GM23338 (cell line): ENCODE results near the gene MYLK2. TPM values are rescaled to one million over a fixed set of nuclear protein-coding genes. Genes with fewer than 3 reads are reported as not detected.
A peak's percentile ranks its signal among the peaks of the same experiment; 100 is the strongest.

Experiments used
- ATAC-seq: fragments of 200-7000 bp; cut with Tn5 transposase; 3 replicates; pipeline ENCODE4 v1.9.1; 2020
- DNase-seq: peaks from one replicate; pipeline ENCODE4 v3.0.0-alpha.2; 2015; ENCODE audit warnings: low spot score
- H2AFZ ChIP-seq: fragments of 200-600 bp; sonication (generic); 2 replicates; pipeline ENCODE4 v1.8.0; 2016; ENCODE audit warnings: antibody characterized with exemption, mild to moderate bottlenecking, moderate library complexity
- H3F3A ChIP-seq: fragments of 200-600 bp; sonication (generic); replicated peaks from 2 replicates; pipeline ENCODE4 v1.8.0; 2017; ENCODE audit warnings: antibody characterized with exemption, mixed run types, low read depth
- H3K27ac ChIP-seq: fragments of 200-600 bp; sonication (generic); 2 replicates; pipeline ENCODE4 v1.6.1; 2016; ENCODE audit warnings: low read depth
- H3K27me3 ChIP-seq: fragments of 200-600 bp; sonication (generic); 2 replicates; pipeline ENCODE4 v1.8.0; 2016; ENCODE audit warnings: mild to moderate bottlenecking, mixed run types, moderate library complexity; ENCODE audit not compliant: insufficient read depth
- H3K36me3 ChIP-seq: fragments of 200-600 bp; sonication (generic); 2 replicates; pipeline ENCODE4 v1.8.0; 2016; ENCODE audit warnings: mild to moderate bottlenecking; ENCODE audit not compliant: insufficient read depth
- H3K4me1 ChIP-seq: fragments of 200-600 bp; sonication (generic); 2 replicates; pipeline ENCODE4 v1.8.0; 2016; ENCODE audit warnings: mild to moderate bottlenecking, moderate library complexity; ENCODE audit not compliant: insufficient read depth
- H3K4me2 ChIP-seq: fragments of 200-600 bp; sonication (generic); 2 replicates; pipeline ENCODE4 v1.7.1; 2017; ENCODE audit warnings: mixed run types
- H3K4me3 ChIP-seq: fragments of 200-600 bp; sonication (generic); 2 replicates; pipeline ENCODE4 v1.6.1; 2016; ENCODE audit warnings: mixed run types
- H3K79me2 ChIP-seq: fragments of 200-600 bp; sonication (generic); replicated peaks from 2 replicates; pipeline ENCODE4 v1.8.0; 2017; ENCODE audit warnings: mild to moderate bottlenecking; ENCODE audit not compliant: insufficient read depth
- H3K9me2 ChIP-seq: fragments of 200-600 bp; sonication (generic); 2 replicates; pipeline ENCODE4 v1.8.0; 2017; ENCODE audit not compliant: insufficient read depth
- H4K20me1 ChIP-seq: fragments of 200-600 bp; sonication (generic); replicated peaks from 2 replicates; pipeline ENCODE4 v1.8.0; 2017; ENCODE audit warnings: mild to moderate bottlenecking; ENCODE audit not compliant: insufficient read depth
- H3K27ac Mint-ChIP-seq: 2 replicates; pipeline ENCODE4 v1.8.0; 2020; ENCODE audit warnings: inconsistent platforms, mild to moderate bottlenecking, moderate library complexity, mixed read lengths
- H3K27me3 Mint-ChIP-seq: 3 replicates; pipeline ENCODE4 v1.8.0; 2022; ENCODE audit warnings: low read depth, mild to moderate bottlenecking, moderate library complexity, mixed read lengths, inconsistent platforms; ENCODE audit not compliant: insufficient read depth, poor library complexity
- H3K36me3 Mint-ChIP-seq: 3 replicates; pipeline ENCODE4 v1.8.0; 2021; ENCODE audit warnings: low read depth, mild to moderate bottlenecking, inconsistent platforms, moderate library complexity, mixed read lengths
- H3K4me1 Mint-ChIP-seq: 3 replicates; pipeline ENCODE4 v1.8.0; 2020; ENCODE audit warnings: mild to moderate bottlenecking, inconsistent platforms, mixed read lengths
- H3K4me3 Mint-ChIP-seq: 3 replicates; pipeline ENCODE4 v1.8.0; 2021; ENCODE audit warnings: moderate library complexity, mild to moderate bottlenecking, inconsistent platforms, mixed read lengths
- H3K9me3 Mint-ChIP-seq: 3 replicates; pipeline ENCODE4 v1.8.0; 2020; ENCODE audit warnings: moderate library complexity, mild to moderate bottlenecking, inconsistent platforms, mixed read lengths
- CTCF ChIP-seq, 2 experiments: fragments of 200-600 bp in 1 of 2; sonication (generic) in 1 of 2; conservative IDR thresholded peaks; 2 replicates each; pipeline versions ENCODE4 v1.5.1 to v1.6.1; 2016 to 2017; ENCODE audit warnings: antibody characterized with exemption in 2 of 2, low read depth in 2 of 2, mild to moderate bottlenecking in 2 of 2, moderate library complexity in 1 of 2
- JUNB ChIP-seq: IDR thresholded peaks from one replicate; pipeline ENCODE4 v1.6.1; 2016; ENCODE audit warnings: antibody characterized with exemption; ENCODE audit not compliant: unreplicated experiment
- POLR2AphosphoS5 ChIP-seq: IDR thresholded peaks from 2 replicates; pipeline ENCODE4 v1.6.1; 2016; ENCODE audit warnings: antibody characterized with exemption, low read depth
- ZNF114 ChIP-seq: fragments of 250-450 bp; sonication (Bioruptor Pico); IDR thresholded peaks from 2 replicates; pipeline ENCODE4 v1.5.0; 2020; ENCODE audit warnings: mild to moderate bottlenecking, moderate library complexity
- polyA plus RNA-seq: library from polyadenylated mRNA; unstranded; fragments of >200 nt; fragmentation: Nextera tagmentation; extraction: Ambion mirVana; gene quantifications from 2 replicates; pipeline ENCODE4 v1.2.1, GENCODE V29; 2016
- total RNA-seq: library from RNA; depleted of rRNA; stranded (reverse); fragments of >200 nt; shearing (Covaris generic); gene quantifications from 2 replicates; pipeline ENCODE4 v1.2.3, GENCODE V29; 2014
- TF ChIP-seq, protein P1 (sequence below): fragments of 250-450 bp; sonication (Bioruptor Pico); IDR thresholded peaks from 2 replicates; pipeline ENCODE4 v1.5.0; 2020; ENCODE audit warnings: mild to moderate bottlenecking, moderate library complexity

Gene MYLK2
- total and polyA plus RNA-seq, 2 experiments from 2014 or later: 0.21 to 0.28 TPM

GRCh38 chr20:31788578-31788977 lies 30.6 kb upstream of the MYLK2 start:
- Mint-ChIP-seq H3K9me3 (no peaks in the 10 kb centered on the region), H3K27me3 (no peaks in the 10 kb centered on the region), H3K36me3 (peaks cover 68% of the 10 kb centered on the region), H3K27ac (peak overlapping the region; percentile 34), H3K4me3 (no peak overlapping the region), H3K4me1 (peaks cover 36% of the 10 kb centered on the region)
- peaks cover 15% of the 10 kb centered on the region for H3K4me1 ChIP-seq
- H3K27me3 ChIP-seq: no peaks in the 10 kb centered on the region
- no peak overlapping the region for H3K4me3 ChIP-seq
- TF ChIP-seq JUNB (no peak), POLR2AphosphoS5 (no peak), ZNF114 (CRISPR knock-in tag) (no peak), CTCF (conservative IDR thresholded peaks at IDR 0.05; ENCODE audit: low read depth in 2 of 2) (peak; percentile 45 to 57)
- TF ChIP-seq, protein P1, sequence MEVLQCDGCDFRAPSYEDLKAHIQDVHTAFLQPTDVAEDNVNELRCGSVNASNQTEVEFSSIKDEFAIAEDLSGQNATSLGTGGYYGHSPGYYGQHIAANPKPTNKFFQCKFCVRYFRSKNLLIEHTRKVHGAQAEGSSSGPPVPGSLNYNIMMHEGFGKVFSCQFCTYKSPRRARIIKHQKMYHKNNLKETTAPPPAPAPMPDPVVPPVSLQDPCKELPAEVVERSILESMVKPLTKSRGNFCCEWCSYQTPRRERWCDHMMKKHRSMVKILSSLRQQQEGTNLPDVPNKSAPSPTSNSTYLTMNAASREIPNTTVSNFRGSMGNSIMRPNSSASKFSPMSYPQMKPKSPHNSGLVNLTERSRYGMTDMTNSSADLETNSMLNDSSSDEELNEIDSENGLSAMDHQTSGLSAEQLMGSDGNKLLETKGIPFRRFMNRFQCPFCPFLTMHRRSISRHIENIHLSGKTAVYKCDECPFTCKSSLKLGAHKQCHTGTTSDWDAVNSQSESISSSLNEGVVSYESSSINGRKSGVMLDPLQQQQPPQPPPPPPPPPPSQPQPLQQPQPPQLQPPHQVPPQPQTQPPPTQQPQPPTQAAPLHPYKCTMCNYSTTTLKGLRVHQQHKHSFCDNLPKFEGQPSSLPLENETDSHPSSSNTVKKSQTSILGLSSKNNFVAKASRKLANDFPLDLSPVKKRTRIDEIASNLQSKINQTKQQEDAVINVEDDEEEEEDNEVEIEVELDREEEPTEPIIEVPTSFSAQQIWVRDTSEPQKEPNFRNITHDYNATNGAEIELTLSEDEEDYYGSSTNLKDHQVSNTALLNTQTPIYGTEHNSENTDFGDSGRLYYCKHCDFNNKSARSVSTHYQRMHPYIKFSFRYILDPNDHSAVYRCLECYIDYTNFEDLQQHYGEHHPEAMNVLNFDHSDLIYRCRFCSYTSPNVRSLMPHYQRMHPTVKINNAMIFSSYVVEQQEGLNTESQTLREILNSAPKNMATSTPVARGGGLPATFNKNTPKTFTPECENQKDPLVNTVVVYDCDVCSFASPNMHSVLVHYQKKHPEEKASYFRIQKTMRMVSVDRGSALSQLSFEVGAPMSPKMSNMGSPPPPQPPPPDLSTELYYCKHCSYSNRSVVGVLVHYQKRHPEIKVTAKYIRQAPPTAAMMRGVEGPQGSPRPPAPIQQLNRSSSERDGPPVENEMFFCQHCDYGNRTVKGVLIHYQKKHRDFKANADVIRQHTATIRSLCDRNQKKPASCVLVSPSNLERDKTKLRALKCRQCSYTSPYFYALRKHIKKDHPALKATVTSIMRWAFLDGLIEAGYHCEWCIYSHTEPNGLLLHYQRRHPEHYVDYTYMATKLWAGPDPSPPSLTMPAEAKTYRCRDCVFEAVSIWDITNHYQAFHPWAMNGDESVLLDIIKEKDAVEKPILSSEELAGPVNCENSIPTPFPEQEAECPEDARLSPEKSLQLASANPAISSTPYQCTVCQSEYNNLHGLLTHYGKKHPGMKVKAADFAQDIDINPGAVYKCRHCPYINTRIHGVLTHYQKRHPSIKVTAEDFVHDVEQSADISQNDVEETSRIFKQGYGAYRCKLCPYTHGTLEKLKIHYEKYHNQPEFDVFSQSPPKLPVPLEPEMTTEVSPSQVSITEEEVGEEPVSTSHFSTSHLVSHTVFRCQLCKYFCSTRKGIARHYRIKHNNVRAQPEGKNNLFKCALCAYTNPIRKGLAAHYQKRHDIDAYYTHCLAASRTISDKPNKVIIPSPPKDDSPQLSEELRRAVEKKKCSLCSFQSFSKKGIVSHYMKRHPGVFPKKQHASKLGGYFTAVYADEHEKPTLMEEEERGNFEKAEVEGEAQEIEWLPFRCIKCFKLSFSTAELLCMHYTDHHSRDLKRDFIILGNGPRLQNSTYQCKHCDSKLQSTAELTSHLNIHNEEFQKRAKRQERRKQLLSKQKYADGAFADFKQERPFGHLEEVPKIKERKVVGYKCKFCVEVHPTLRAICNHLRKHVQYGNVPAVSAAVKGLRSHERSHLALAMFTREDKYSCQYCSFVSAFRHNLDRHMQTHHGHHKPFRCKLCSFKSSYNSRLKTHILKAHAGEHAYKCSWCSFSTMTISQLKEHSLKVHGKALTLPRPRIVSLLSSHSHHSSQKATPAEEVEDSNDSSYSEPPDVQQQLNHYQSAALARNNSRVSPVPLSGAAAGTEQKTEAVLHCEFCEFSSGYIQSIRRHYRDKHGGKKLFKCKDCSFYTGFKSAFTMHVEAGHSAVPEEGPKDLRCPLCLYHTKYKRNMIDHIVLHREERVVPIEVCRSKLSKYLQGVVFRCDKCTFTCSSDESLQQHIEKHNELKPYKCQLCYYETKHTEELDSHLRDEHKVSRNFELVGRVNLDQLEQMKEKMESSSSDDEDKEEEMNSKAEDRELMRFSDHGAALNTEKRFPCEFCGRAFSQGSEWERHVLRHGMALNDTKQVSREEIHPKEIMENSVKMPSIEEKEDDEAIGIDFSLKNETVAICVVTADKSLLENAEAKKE: no peak
- ATAC-seq (peak; percentile 84), DNase-seq (peak; percentile 58)
- H4K20me1 ChIP-seq: peaks cover 29% of the 10 kb centered on the region
- no peak overlapping the region for H3K27ac ChIP-seq
- H3K79me2 ChIP-seq: no peaks in the 10 kb centered on the region
- no peak overlapping the region for H2AFZ ChIP-seq
- peaks cover 63% of the 10 kb centered on the region for H3K36me3 ChIP-seq
- no peaks in the 10 kb centered on the region for H3K9me2 ChIP-seq
- H3F3A ChIP-seq: peaks cover 7% of the 10 kb centered on the region; the same call in 1 of the 2 replicates
- H3K4me2 ChIP-seq: no peak overlapping the region
